Mesenteric fat pad (tissue), 1 donor: Measurements from ENCODE around the gene SNX2. TPM values are rescaled to one million over a fixed set of nuclear protein-coding genes. Genes with fewer than 3 reads are reported as not detected.
"Not testable (repeated sequence)": the region's sequence is repeated elsewhere in the genome, so short reads cannot be mapped to it uniquely, and the experiment has no call there.

Source experiments
- DNase-seq: peaks from one replicate; pipeline ENCODE4 v3.0.0-alpha.2; 2020; ENCODE audit warnings: low spot score
- total RNA-seq: library from RNA; stranded (reverse); fragmentation: NEBNext Ultra II Directional; extraction: Animal tissue kit (Norgen Biotek cat#: 25700); gene quantifications from one replicate; pipeline ENCODE4 v1.2.1, GENCODE V29; 2021
- donor health status: DM: yes; HTN: yes; CAD: no.

Gene SNX2
- total RNA-seq, 1 donor from 2014 or later = 80.1 TPM

GRCh38 chr5:122842016-122842580 is 67.2 kb downstream of the SNX2 start:
- no peak for DNase-seq

- DNase-seq = no peak
Observed at GRCh38 chr5:122844136-122844909, 69.4 kb downstream of the SNX2 start.

GRCh38 chr5:122844910-122845228 is 70.0 kb downstream of the SNX2 start:
- DNase-seq = no peak

- DNase-seq = peak; percentile 95
Observed at GRCh38 chr5:122845229-122846050, 70.6 kb downstream of the SNX2 start, which contains the start of gene SNX24. SNX24 (plus strand) TSS chr5:122845613; CDS start chr5:122845634, 21 bp downstream.

GRCh38 chr5:122846051-122846550 is 71.2 kb downstream of the SNX2 start:
- no peak for DNase-seq

- no peak for DNase-seq
Observed at GRCh38 chr5:122847687-122848081, 72.8 kb downstream of the SNX2 start.

GRCh38 chr5:122849771-122850170 is 74.9 kb downstream of the SNX2 start:
- DNase-seq = no peak

GRCh38 chr5:122857538-122857937 is 82.7 kb downstream of the SNX2 start:
- DNase-seq = not testable (repeated sequence)

- no peak for DNase-seq
Observed at GRCh38 chr5:122858451-122858850, 83.6 kb downstream of the SNX2 start.

GRCh38 chr5:122863240-122863639 is 88.4 kb downstream of the SNX2 start:
- no peak for DNase-seq

GRCh38 chr5:122863721-122864120 is 88.8 kb downstream of the SNX2 start:
- DNase-seq = no peak

GRCh38 chr5:122864400-122864799 is 89.5 kb downstream of the SNX2 start:
- DNase-seq = no peak

- no peak for DNase-seq
Observed at GRCh38 chr5:122864842-122865241, 90.0 kb downstream of the SNX2 start.

GRCh38 chr5:122870219-122870856 is 95.5 kb downstream of the SNX2 start:
- DNase-seq = no peak

GRCh38 chr5:122871661-122872060 is 96.8 kb downstream of the SNX2 start:
- DNase-seq = no peak

- no peak for DNase-seq
Observed at GRCh38 chr5:122874179-122874875, 99.4 kb downstream of the SNX2 start.

GRCh38 chr5:122877518-122877917 is 102.6 kb downstream of the SNX2 start:
- DNase-seq = no peak

- DNase-seq = no peak
Observed at GRCh38 chr5:122879076-122879475, 104.2 kb downstream of the SNX2 start.
